Tibial nerve (tissue), 4 donors: Measurements from ENCODE around the gene CD81.

Experiments
- CTCF ChIP-seq, 5 experiments: fragments of 200-600 bp in 3 of 5; fragments of 450-650 bp in 2 of 5; sonication (generic) in 3 of 5; IDR thresholded peaks; one replicate each; pipeline ENCODE4 v1.5.1; 2016 to 2019; ENCODE audit warnings: antibody characterized with exemption in 5 of 5, mild to moderate bottlenecking in 3 of 5, moderate library complexity in 2 of 5
- EP300 ChIP-seq, 2 donors: sonication (generic); formaldehyde crosslinking; IDR thresholded peaks; one replicate each; pipeline ENCODE4 v1.6.1; 2017; ENCODE audit warnings: antibody characterized with exemption in 2 of 2, mild to moderate bottlenecking in 1 of 2

GRCh38 chr11:2426826-2427521 is 49.9 kb downstream of the CD81 start:
- no peak for TF ChIP-seq EP300 (IDR thresholded peaks at IDR 0.05)
- no peak for TF ChIP-seq CTCF (IDR thresholded peaks at IDR 0.05)
